ENCODE data around the gene SLC17A5. TPM values are rescaled to one million over a fixed set of nuclear protein-coding genes. Genes with fewer than 3 reads are reported as not detected.

The SLC17A5 gene
- total and polyA plus RNA-seq, 2 donors (not counting 3 experiments of a cell fraction or from before 2014, with no cell fraction given), result 15.2 to 18.7 TPM

GRCh38 chr6:73630401-73630800 is 23.4 kb downstream of the SLC17A5 start:
- CTCF ChIA-PET, result interaction anchor here (0.9 to 1.3 kb wide), 3 partner anchors 14 to 1580 kb away, joined by 3 to 4 read pairs (median 4); no protein-coding TSS in a partner anchor
- Histone ChIP-seq H3K36me3 (ENCODE audit: control insufficient read depth in 2 of 2, extremely low read depth in 1 of 2, insufficient read depth in 2 of 2, low read length in 2 of 2) (peaks cover 0 to 2% of the 10 kb centered on the region in 2 experiments), H3K4me1 (ENCODE audit: control insufficient read depth, extremely low read depth, insufficient read depth, low read length) (no peaks in the 10 kb centered on the region), H3K9me3 (replicated peaks; ENCODE audit: control insufficient read depth, insufficient read depth, low read length) (no peaks in the 10 kb centered on the region), H4K20me1 (replicated peaks; ENCODE audit: control insufficient read depth, extremely low read depth, insufficient read depth, low read length) (no peaks in the 10 kb centered on the region), H3K79me2 (ENCODE audit: control insufficient read depth, insufficient read depth, low read length) (no peaks in the 10 kb centered on the region), H3K27me3 (ENCODE audit: control insufficient read depth in 2 of 2, insufficient read depth in 2 of 2, low read length in 2 of 2) (no peaks in the 10 kb centered on the region), H3K4me2 (ENCODE audit: insufficient read depth, low read length) (no peak overlapping the region), H3K4me3 (replicated peaks in 1 of 3; ENCODE audit: insufficient read depth in 1 of 3, low read depth in 1 of 3, low read length in 3 of 3) (no peak overlapping the region), H3K9ac (replicated peaks; ENCODE audit: extremely low read depth, insufficient read depth, low read length) (no peak overlapping the region), H3K27ac (ENCODE audit: insufficient read depth, low read depth, low read length) (no peak overlapping the region), H2AFZ (ENCODE audit: low read depth, low read length) (no peak overlapping the region), H3K9me1 (replicated peaks; ENCODE audit: control insufficient read depth, extremely low read depth, insufficient read depth, low read length) (no peaks in the 10 kb centered on the region)
- FAIRE-seq (no peak), DNase-seq (ENCODE audit: low read depth, low spot score) (no peak)
- POLR2A ChIA-PET, result no interaction called here
- BruUV-seq (replicated peaks), result no TSS peak
- TF ChIP-seq POLR2A (IDR thresholded peaks at IDR 0.05; ENCODE audit: low read depth, low read length), result no peak
- no peak for TF ChIP-seq MYC (IDR thresholded peaks at IDR 0.05; ENCODE audit: low read depth, low read length)
- no peak for TF ChIP-seq EZH2 (IDR thresholded peaks at IDR 0.05; ENCODE audit: borderline replicate concordance, low read depth, low read length, severe bottlenecking)
- no peak for TF ChIP-seq GATA2 (IDR thresholded peaks at IDR 0.05; ENCODE audit: insufficient read depth, insufficient read length, low read depth, low read length)
- no peak for TF ChIP-seq JUN (IDR thresholded peaks at IDR 0.05; ENCODE audit: borderline replicate concordance, insufficient read depth, insufficient read length, low read depth)
- TF ChIP-seq POLR2AphosphoS5 (IDR thresholded peaks at IDR 0.05; ENCODE audit: insufficient read depth, low read depth, low read length), result no peak
- TF ChIP-seq MAX (IDR thresholded peaks at IDR 0.05; ENCODE audit: insufficient read depth, insufficient read length), result no peak
- no peak for TF ChIP-seq FOS (IDR thresholded peaks at IDR 0.05; ENCODE audit: borderline replicate concordance, insufficient read depth, low read length)
- TF ChIP-seq CTCF (IDR thresholded peaks at IDR 0.05; ENCODE audit: extremely low read depth in 1 of 2, insufficient read depth in 1 of 2, low read depth in 1 of 2, low read length in 2 of 2), result no peak
- intact Hi-C loops (cut with micrococcal nuclease), result no loop called here
- dilution Hi-C loops (cut with MboI; ENCODE audit: extremely low pct_ligation_motif_present, low sequenced_read_pairs), result no loop called here
